ENCODE results near the gene LITAFD.

The LITAFD gene

GRCh38 chr16:8910811-8911210 lies 28.7 kb downstream of the LITAFD start:
- no peak for ATAC-seq
- TF ChIP-seq RARB (CRISPR knock-in tag; IDR thresholded peaks at IDR 0.05) (no peak), PPARA (CRISPR knock-in tag; IDR thresholded peaks at IDR 0.05; ENCODE audit: borderline replicate concordance) (no peak), CSDC2 (CRISPR knock-in tag; IDR thresholded peaks at IDR 0.05) (no peak), TOX (CRISPR knock-in tag; IDR thresholded peaks at IDR 0.05; ENCODE audit: borderline replicate concordance) (no peak), SNAI2 (CRISPR knock-in tag; IDR thresholded peaks at IDR 0.05) (no peak), GLIS3 (CRISPR knock-in tag; IDR thresholded peaks at IDR 0.05) (no peak), ARNTL (CRISPR knock-in tag; IDR thresholded peaks at IDR 0.05; ENCODE audit: borderline replicate concordance, low read depth) (no peak), ZNF8 (CRISPR knock-in tag; IDR thresholded peaks at IDR 0.05) (no peak), ESRRG (CRISPR knock-in tag; IDR thresholded peaks at IDR 0.05) (no peak), ZFP30 (CRISPR knock-in tag; IDR thresholded peaks at IDR 0.05) (no peak), BACH2 (CRISPR knock-in tag; IDR thresholded peaks at IDR 0.05; ENCODE audit: borderline replicate concordance) (no peak), CSRNP3 (CRISPR knock-in tag; IDR thresholded peaks at IDR 0.05) (no peak)

GRCh38 chr16:8912793-8913192 lies 30.6 kb downstream of the LITAFD start:
- TF ChIP-seq ZFP30 (CRISPR knock-in tag; IDR thresholded peaks at IDR 0.05) (no peak), TCF4 (CRISPR knock-in tag; IDR thresholded peaks at IDR 0.05; ENCODE audit: borderline replicate concordance) (no peak), TSHZ2 (CRISPR knock-in tag; IDR thresholded peaks at IDR 0.05) (no peak), SNAI2 (CRISPR knock-in tag; IDR thresholded peaks at IDR 0.05) (no peak), CSDC2 (CRISPR knock-in tag; IDR thresholded peaks at IDR 0.05) (no peak), ZFP3 (CRISPR knock-in tag; IDR thresholded peaks at IDR 0.05) (no peak), RARB (CRISPR knock-in tag; IDR thresholded peaks at IDR 0.05) (no peak), ESRRG (CRISPR knock-in tag; IDR thresholded peaks at IDR 0.05) (no peak), BACH2 (CRISPR knock-in tag; IDR thresholded peaks at IDR 0.05; ENCODE audit: borderline replicate concordance) (no peak), ARNTL (CRISPR knock-in tag; IDR thresholded peaks at IDR 0.05; ENCODE audit: borderline replicate concordance, low read depth) (no peak), ZNF8 (CRISPR knock-in tag; IDR thresholded peaks at IDR 0.05) (no peak), PATZ1 (CRISPR knock-in tag; IDR thresholded peaks at IDR 0.05; ENCODE audit: borderline replicate concordance) (no peak), PPARA (CRISPR knock-in tag; IDR thresholded peaks at IDR 0.05; ENCODE audit: borderline replicate concordance) (no peak), CSRNP3 (CRISPR knock-in tag; IDR thresholded peaks at IDR 0.05) (no peak)
- ATAC-seq = no peak

- TF ChIP-seq ZFP3 (CRISPR knock-in tag; IDR thresholded peaks at IDR 0.05) (no peak), ZNF8 (CRISPR knock-in tag; IDR thresholded peaks at IDR 0.05) (no peak), GLIS3 (CRISPR knock-in tag; IDR thresholded peaks at IDR 0.05) (no peak), ZC3H10 (CRISPR knock-in tag; IDR thresholded peaks at IDR 0.05) (no peak), PPARA (CRISPR knock-in tag; IDR thresholded peaks at IDR 0.05; ENCODE audit: borderline replicate concordance) (no peak)
- no peak for ATAC-seq
Observed at GRCh38 chr16:8914098-8914497, 31.9 kb downstream of the LITAFD start.

- ATAC-seq = no peak
- TF ChIP-seq ZNF8 (CRISPR knock-in tag; IDR thresholded peaks at IDR 0.05) (no peak), BACH2 (CRISPR knock-in tag; IDR thresholded peaks at IDR 0.05; ENCODE audit: borderline replicate concordance) (no peak)
Observed at GRCh38 chr16:8915722-8916301, 33.7 kb downstream of the LITAFD start.
